MM.1S (cell line): ENCODE measurements around the gene SLC25A40.

Experiments
- DNase-seq: peaks from one replicate; pipeline ENCODE4 v3.0.0-alpha.2; 2015
- H2AFZ ChIP-seq: fragments of 300-600 bp; sonication (generic); 2 replicates; pipeline ENCODE4 v1.6.0; 2016; ENCODE audit warnings: antibody characterized with exemption, low read length
- H3F3A ChIP-seq: fragments of 300-600 bp; sonication (generic); 2 replicates; pipeline ENCODE4 v1.6.1; 2016; ENCODE audit warnings: mild to moderate bottlenecking, antibody characterized with exemption, low read length, moderate library complexity, mixed read lengths; ENCODE audit not compliant: insufficient read depth
- H3K27ac ChIP-seq: fragments of 300-600 bp; sonication (generic); 2 replicates; pipeline ENCODE4 v1.5.1; 2016; ENCODE audit warnings: mild to moderate bottlenecking, low read length
- H3K27me3 ChIP-seq: fragments of 300-600 bp; sonication (generic); replicated peaks from 2 replicates; pipeline ENCODE4 v1.6.0; 2016; ENCODE audit warnings: low read length; ENCODE audit not compliant: insufficient read depth
- H3K36me3 ChIP-seq: fragments of 300-600 bp; sonication (generic); replicated peaks from 2 replicates; pipeline ENCODE4 v1.6.1; 2016; ENCODE audit warnings: mild to moderate bottlenecking, low read length, mixed read lengths; ENCODE audit not compliant: insufficient read depth
- H3K4me1 ChIP-seq: fragments of 300-600 bp; sonication (generic); 2 replicates; pipeline ENCODE4 v1.6.1; 2016; ENCODE audit warnings: low read length, mixed read lengths
- H3K4me2 ChIP-seq: fragments of 300-600 bp; sonication (generic); 2 replicates; pipeline ENCODE4 v1.6.0; 2016; ENCODE audit warnings: low read depth, low read length
- H3K4me3 ChIP-seq: fragments of 300-600 bp; sonication (generic); 2 replicates; pipeline ENCODE4 v1.5.1; 2016; ENCODE audit warnings: low read length, mixed read lengths
- H3K79me2 ChIP-seq: fragments of 300-600 bp; sonication (generic); 2 replicates; pipeline ENCODE4 v1.6.1; 2016; ENCODE audit warnings: mixed run types, low read length, mixed read lengths
- H3K9ac ChIP-seq: fragments of 300-600 bp; sonication (generic); 2 replicates; pipeline ENCODE4 v1.6.1; 2016; ENCODE audit warnings: low read length, mixed read lengths
- H3K9me2 ChIP-seq: fragments of 300-600 bp; sonication (generic); replicated peaks from 2 replicates; pipeline ENCODE4 v1.6.1; 2016; ENCODE audit warnings: mild to moderate bottlenecking, low read length, mixed read lengths; ENCODE audit not compliant: insufficient read depth
- H3K9me3 ChIP-seq: fragments of 300-600 bp; sonication (generic); replicated peaks from 2 replicates; pipeline ENCODE4 v1.6.1; 2016; ENCODE audit warnings: mild to moderate bottlenecking, low read length, mixed read lengths; ENCODE audit not compliant: insufficient read depth
- H4K20me1 ChIP-seq: fragments of 300-600 bp; sonication (generic); 2 replicates; pipeline ENCODE4 v1.6.1; 2016; ENCODE audit warnings: mild to moderate bottlenecking, low read length, moderate library complexity, mixed read lengths; ENCODE audit not compliant: insufficient read depth
- EZH2 ChIP-seq: fragments of 300-600 bp; sonication (generic); optimal IDR thresholded peaks from 2 replicates; pipeline ENCODE3; 2017; ENCODE audit warnings: low read depth, mild to moderate bottlenecking, antibody characterized with exemption, low read length, mixed read lengths
- EZH2phosphoT487 ChIP-seq: fragments of 300-600 bp; sonication (generic); IDR thresholded peaks from 2 replicates; pipeline ENCODE4 v1.6.1; 2018; ENCODE audit warnings: antibody characterized with exemption, low read length
- TF ChIP-seq, protein P1 (sequence below): fragments of 300-600 bp; sonication (generic); IDR thresholded peaks from 2 replicates; pipeline ENCODE4 v1.5.1; 2016; ENCODE audit warnings: antibody characterized with exemption, low read length, mixed read lengths

The SLC25A40 gene

DNA sequence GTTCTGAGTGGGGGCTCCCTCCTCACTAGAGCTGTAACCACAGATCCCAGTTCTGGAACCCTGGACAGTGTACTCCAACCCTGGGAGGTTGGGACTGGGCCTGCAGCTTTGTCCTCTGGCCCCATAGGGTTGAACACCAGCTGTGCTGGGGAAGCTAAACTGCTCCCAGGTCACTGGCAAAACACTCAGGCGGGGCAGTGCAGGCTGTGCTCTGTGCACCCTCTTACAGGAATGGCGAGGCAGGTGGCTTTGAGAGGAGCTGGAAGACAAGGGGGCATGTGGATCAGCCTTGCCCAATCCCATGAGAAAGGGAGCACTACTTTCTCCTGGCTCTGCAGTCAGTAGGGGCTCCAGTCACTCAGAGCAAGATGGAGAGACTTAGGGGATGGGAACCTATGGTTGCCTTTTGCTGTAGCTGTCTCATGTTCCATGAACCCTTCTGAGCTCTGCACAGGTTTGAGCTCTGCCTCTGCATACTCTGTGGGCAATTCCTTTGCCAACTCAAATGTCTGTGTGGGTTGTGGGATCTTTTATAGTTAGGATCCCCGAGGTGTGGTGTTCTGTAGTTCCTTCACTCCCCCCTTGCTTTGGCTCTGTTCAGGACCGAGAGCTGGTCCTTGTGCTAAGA is 90.7 kb downstream of the SLC25A40 start:
- H3K4me1 ChIP-seq, result peaks cover 8% of the 10 kb centered on the region
- no peaks in the 10 kb centered on the region for H4K20me1 ChIP-seq
- no peak overlapping the region for H2AFZ ChIP-seq
- H3K4me2 ChIP-seq, result no peak overlapping the region
- no peaks in the 10 kb centered on the region for H3K9me2 ChIP-seq
- no peak overlapping the region for H3K9ac ChIP-seq
- no peaks in the 10 kb centered on the region for H3F3A ChIP-seq
- no peak for DNase-seq
- no peaks in the 10 kb centered on the region for H3K36me3 ChIP-seq
- no peaks in the 10 kb centered on the region for H3K79me2 ChIP-seq
- no peaks in the 10 kb centered on the region for H3K27me3 ChIP-seq
- no peak overlapping the region for H3K4me3 ChIP-seq
- no peak overlapping the region for H3K27ac ChIP-seq
- TF ChIP-seq, protein P1, sequence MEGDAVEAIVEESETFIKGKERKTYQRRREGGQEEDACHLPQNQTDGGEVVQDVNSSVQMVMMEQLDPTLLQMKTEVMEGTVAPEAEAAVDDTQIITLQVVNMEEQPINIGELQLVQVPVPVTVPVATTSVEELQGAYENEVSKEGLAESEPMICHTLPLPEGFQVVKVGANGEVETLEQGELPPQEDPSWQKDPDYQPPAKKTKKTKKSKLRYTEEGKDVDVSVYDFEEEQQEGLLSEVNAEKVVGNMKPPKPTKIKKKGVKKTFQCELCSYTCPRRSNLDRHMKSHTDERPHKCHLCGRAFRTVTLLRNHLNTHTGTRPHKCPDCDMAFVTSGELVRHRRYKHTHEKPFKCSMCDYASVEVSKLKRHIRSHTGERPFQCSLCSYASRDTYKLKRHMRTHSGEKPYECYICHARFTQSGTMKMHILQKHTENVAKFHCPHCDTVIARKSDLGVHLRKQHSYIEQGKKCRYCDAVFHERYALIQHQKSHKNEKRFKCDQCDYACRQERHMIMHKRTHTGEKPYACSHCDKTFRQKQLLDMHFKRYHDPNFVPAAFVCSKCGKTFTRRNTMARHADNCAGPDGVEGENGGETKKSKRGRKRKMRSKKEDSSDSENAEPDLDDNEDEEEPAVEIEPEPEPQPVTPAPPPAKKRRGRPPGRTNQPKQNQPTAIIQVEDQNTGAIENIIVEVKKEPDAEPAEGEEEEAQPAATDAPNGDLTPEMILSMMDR, result no peak
- TF ChIP-seq EZH2 (no peak), EZH2phosphoT487 (no peak)
- no peaks in the 10 kb centered on the region for H3K9me3 ChIP-seq

DNA sequence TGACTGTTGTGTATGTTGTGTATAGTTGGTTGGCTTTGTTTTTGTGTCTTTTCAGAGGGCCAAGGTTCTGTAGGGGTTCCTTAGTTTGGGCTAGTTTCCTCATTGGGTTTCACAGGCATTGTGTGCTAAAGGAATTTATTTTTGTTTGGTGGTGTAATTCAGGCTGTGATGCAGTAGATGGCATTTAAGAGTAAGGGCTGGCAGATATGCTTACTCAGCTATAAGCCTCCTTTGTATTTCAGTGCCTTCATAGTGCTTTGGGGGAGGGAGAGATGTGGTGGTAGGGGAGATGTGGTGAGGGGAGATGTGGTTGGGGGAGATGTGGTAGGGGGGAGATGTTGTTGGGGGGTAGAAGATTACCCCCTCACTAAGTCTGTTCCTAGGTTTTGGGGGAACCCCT is 91.7 kb downstream of the SLC25A40 start:
- Histone ChIP-seq H3K9ac (no peak overlapping the region), H4K20me1 (no peaks in the 10 kb centered on the region), H3K36me3 (no peaks in the 10 kb centered on the region), H3K27ac (no peak overlapping the region), H3K79me2 (no peaks in the 10 kb centered on the region), H3K4me3 (no peak overlapping the region), H3K9me2 (no peaks in the 10 kb centered on the region), H3K4me1 (peaks cover 8% of the 10 kb centered on the region), H3F3A (no peaks in the 10 kb centered on the region), H3K27me3 (no peaks in the 10 kb centered on the region), H2AFZ (peak overlapping the region; percentile 31; the same call in 1 of the 2 replicates), H3K4me2 (peak overlapping the region; percentile 28; the same call in 1 of the 2 replicates), H3K9me3 (no peaks in the 10 kb centered on the region)
- TF ChIP-seq EZH2 (no peak), EZH2phosphoT487 (no peak)
- TF ChIP-seq, protein P1, result peak; percentile 48
- DNase-seq, result peak; percentile 46
